Gastrocnemius medialis (tissue), 4 donors: ENCODE results near the gene LONP2.

ENCODE experiments used
- CTCF ChIP-seq, 5 experiments: fragments of 450-650 bp in 3 of 5; fragments of 200-600 bp in 2 of 5; sonication (generic) in 2 of 5; IDR thresholded peaks in 4 of 5; conservative IDR thresholded peaks in 1 of 5; 1 replicate in 4 of 5; 2 replicates in 1 of 5; pipeline ENCODE4 v1.5.1; 2016 to 2019; ENCODE audit warnings: antibody characterized with exemption in 5 of 5, mild to moderate bottlenecking in 3 of 5, moderate library complexity in 3 of 5
- POLR2A ChIP-seq, 2 donors: fragments of 450-650 bp; IDR thresholded peaks; one replicate each; pipeline ENCODE4 v1.6.1; 2017; ENCODE audit warnings: antibody characterized with exemption in 2 of 2, mild to moderate bottlenecking in 2 of 2, moderate library complexity in 2 of 2

DNA sequence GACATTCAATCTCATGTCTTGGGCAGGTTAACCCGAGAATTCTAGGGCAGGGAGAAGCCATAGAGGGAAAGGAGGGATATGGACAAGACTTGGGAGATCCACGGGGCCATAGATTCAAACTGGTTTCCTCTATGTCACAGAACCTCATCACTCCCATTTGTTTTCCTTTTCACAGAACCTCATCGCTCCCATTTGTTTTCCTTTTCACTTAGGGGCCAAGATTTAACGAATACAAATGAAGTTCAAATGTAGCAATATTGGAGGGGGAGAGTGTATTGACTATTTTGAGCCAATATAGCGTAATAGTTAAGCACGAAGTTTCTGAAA lies 39.3 kb upstream of the LONP2 start:
- no peak for TF ChIP-seq POLR2A (IDR thresholded peaks at IDR 0.05)
- TF ChIP-seq CTCF (IDR thresholded peaks at IDR 0.05 in 4 of 5, conservative IDR thresholded peaks at IDR 0.05 in 1 of 5), result no peak
